Motor neuron (in vitro differentiated cells): ENCODE data around the gene MYADML2. TPM values are rescaled to one million over a fixed set of nuclear protein-coding genes. Genes with fewer than 3 reads are reported as not detected.
"Not testable (repeated sequence)": the region's sequence is repeated elsewhere in the genome, so short reads cannot be mapped to it uniquely, and the experiment has no call there.

Experiments
- ATAC-seq, 8 experiments: fragments of 200-7000 bp; cut with Tn5 transposase; replicated peaks in 6 of 8; 2 replicates each; pipeline ENCODE4 v1.8.0; 2021; ENCODE audit warnings: mild to moderate bottlenecking in 8 of 8, moderate library complexity in 8 of 8
- H3K27ac ChIP-seq, 2 donors: fragments of 250-450 bp; sonication (Bioruptor Pico); 2 replicates each; pipeline ENCODE4 v1.9.0; 2021; ENCODE audit warnings: antibody characterized with exemption in 2 of 2, mild to moderate bottlenecking in 2 of 2, moderate library complexity in 1 of 2
- H3K4me1 ChIP-seq, 2 donors: fragments of 250-450 bp; sonication (Bioruptor Pico); replicated peaks in 1 of 2; 2 replicates each; pipeline ENCODE4 v1.6.1; 2021; ENCODE audit warnings: antibody characterized with exemption in 2 of 2, mild to moderate bottlenecking in 2 of 2, moderate library complexity in 1 of 2
- H3K4me3 ChIP-seq, 5 donors: fragments of 250-450 bp; sonication (Bioruptor Pico); 2 replicates each; pipeline ENCODE4 v1.9.0; 2021; ENCODE audit warnings: antibody characterized with exemption in 5 of 5, mild to moderate bottlenecking in 5 of 5, moderate library complexity in 4 of 5
- WGBS, 10 experiments: fragments of 450-650 bp; shearing (Covaris generic); methylation state at CpG; one replicate each; pipeline ENCODE4 v1.0.0; 2022; 5-methylcytosine and 5-hydroxymethylcytosine counted together
- in situ Hi-C, 9 experiments: fragments of 400-800 bp; cut with MboI; loops; one replicate each; pipeline ENCODE4 v1.15.0; 2021; ENCODE audit warnings: low sequenced_read_pairs in 9 of 9, low pct_unique_long_range_greater_than_20kb in 2 of 9; ENCODE audit not compliant: unreplicated experiment in 9 of 9
- total RNA-seq, 8 experiments: library from RNA; unstranded; fragments of 300-600 nt; gene quantifications; 2 replicates each; pipeline versions ENCODE4 v1.2.3 to v1.2.4, GENCODE V29; 2022

The MYADML2 gene
- total RNA-seq, 8 experiments from 2014 or later = 0.10 to 1.4 (median 0.47) TPM

GRCh38 chr17:81960130-81960958, 13.3 kb upstream of the MYADML2 start:
- Histone ChIP-seq H3K4me3 (peak overlapping the region; percentile 22 to 36 (median 28)), H3K27ac (no peak overlapping the region), H3K4me1 (peaks cover 17 to 27% of the 10 kb centered on the region in 2 donors)
- in situ Hi-C loops = no loop called here
- 4% methylated on average over 21 of the region's 98 CpGs; no CpG with 5 or more reads in 9 of the 10 experiments for WGBS, 10 experiments
- ATAC-seq = peak in 2 of 8 experiments; percentile 2 to 6

- WGBS, 10 experiments = 0% methylated on average over 3 of the region's 112 CpGs; no CpG with 5 or more reads in 9 of the 10 experiments
- Histone ChIP-seq H3K27ac (no peak overlapping the region), H3K4me3 (peak overlapping the region; percentile 22 to 36 (median 28)), H3K4me1 (peaks cover 19 to 30% of the 10 kb centered on the region in 2 donors)
- in situ Hi-C loops = no loop called here
- peak; percentile 81 to 91 (median 88) for ATAC-seq
These were observed 12.5 kb upstream of the MYADML2 start for GRCh38 chr17:81959362-81960129.

GRCh38 chr17:81958633-81959342, 11.8 kb upstream of the MYADML2 start:
- Histone ChIP-seq H3K4me1 (peaks cover 19 to 30% of the 10 kb centered on the region in 2 donors), H3K4me3 (peak overlapping the region in 2 of 5 donors; percentile 23 to 29), H3K27ac (no peak overlapping the region)
- in situ Hi-C loops = no loop called here
- 47 to 83% (median 67%) methylated on average over 1 to 5 of the region's 15 CpGs; no CpG with 5 or more reads in 2 of the 10 experiments for WGBS, 10 experiments
- no peak for ATAC-seq

GRCh38 chr17:81957691-81958432, 10.8 kb upstream of the MYADML2 start:
- peaks cover 19 to 30% of the 10 kb centered on the region in 2 donors for H3K4me1 ChIP-seq
- ATAC-seq = no peak
- H3K27ac ChIP-seq = no peak overlapping the region
- in situ Hi-C loops = no loop called here
- 37 to 100% (median 80%) methylated on average over 1 to 6 of the region's 19 CpGs; no CpG with 5 or more reads in 5 of the 10 experiments for WGBS, 10 experiments
- H3K4me3 ChIP-seq = no peak overlapping the region

DNA sequence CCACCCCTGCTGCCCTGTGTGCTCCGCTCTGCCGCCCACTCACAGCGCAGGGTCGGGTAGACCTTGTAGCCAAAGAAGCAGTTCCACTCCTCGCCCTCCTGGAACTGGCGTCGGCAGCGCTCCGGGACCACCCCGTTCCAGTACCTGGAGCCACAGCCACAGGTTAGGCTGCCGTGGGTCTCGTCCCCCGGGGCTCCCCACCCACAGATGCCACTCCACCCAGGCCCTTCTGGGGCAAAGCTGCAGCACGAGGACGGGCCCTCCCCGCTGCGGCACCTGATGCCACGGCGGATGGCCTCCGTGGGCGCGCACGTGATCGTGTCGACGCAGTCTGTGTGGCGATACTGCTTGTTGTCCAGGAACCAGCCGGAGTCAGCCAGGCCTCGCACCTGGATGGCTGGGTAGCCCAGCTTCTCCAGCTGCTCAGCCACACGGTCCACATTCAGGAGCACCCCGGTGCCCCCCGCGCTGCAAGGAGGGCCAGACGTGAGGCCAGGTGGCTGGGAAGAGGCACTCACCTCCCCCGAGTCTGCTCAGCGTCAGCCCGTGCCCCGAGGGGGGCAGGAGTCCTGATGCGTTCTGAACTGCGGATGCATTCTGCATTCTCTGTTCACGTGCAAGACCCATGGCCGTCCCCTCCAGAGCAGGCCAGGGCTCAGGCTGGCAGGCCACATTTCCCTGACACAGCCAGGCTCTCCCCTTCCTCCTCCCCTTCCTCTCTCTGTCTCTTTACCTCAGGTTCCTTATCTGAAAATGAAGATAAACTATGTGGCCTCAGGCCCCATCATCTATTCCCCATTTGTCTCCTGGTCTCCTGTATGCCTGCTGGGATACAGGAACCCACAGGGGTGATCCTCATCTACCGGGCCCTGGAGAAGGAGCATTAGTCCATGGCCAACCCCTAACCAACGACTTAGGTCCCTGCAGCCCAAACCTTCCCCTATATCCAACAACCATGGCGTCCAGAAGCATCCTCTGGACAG, 9.9 kb upstream of the MYADML2 start:
- H3K4me3 ChIP-seq = no peak overlapping the region
- peaks cover 19 to 30% of the 10 kb centered on the region in 2 donors for H3K4me1 ChIP-seq
- WGBS, 10 experiments = 46 to 100% (median 77%) methylated on average over 1 to 11 of the region's 45 CpGs; no CpG with 5 or more reads in 1 of the 10 experiments
- peak overlapping the region in 1 of 2 donors; percentile 60 for H3K27ac ChIP-seq
- ATAC-seq = peak in 2 of 8 experiments; percentile 5 to 21
- in situ Hi-C loops = no loop called here

GRCh38 chr17:81955756-81956544, 8.9 kb upstream of the MYADML2 start:
- WGBS, 10 experiments = 33 to 87% (median 85%) methylated on average over 1 to 4 of the region's 13 CpGs; no CpG with 5 or more reads in 7 of the 10 experiments
- peak overlapping the region in 1 of 2 donors; percentile 60 for H3K27ac ChIP-seq
- H3K4me3 ChIP-seq = no peak overlapping the region
- in situ Hi-C loops = no loop called here
- peaks cover 19 to 26% of the 10 kb centered on the region in 2 donors for H3K4me1 ChIP-seq
- ATAC-seq = no peak

DNA sequence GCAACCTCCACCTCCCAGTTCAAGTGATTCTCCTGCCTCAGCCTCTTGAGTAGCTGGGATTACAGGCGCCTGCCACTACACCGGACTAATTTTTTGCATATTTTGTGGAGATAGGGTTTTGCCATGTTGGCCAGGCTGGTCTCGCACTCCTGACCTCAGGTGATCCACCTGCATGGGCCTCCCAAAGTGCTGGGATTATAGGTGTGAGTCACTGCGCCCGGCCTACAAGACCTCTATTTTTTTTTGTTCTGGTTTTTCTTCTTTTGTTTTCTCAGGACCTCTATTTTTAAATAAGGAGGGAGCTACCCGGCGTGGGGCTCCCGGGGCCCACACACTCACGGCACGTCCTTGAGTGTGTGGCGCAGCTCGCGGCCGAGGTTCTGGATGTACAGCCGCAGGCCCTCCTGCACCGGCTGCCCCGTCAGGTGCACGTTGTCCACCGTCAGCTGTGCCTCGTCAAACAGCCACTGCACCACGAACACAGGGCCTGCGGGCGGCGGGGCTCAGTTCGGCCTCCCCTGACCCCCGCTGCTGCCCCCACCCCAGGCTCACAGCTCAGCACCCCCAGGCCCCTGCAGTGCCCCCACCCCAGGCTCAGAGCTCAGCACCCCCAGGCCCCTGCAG, 8.1 kb upstream of the MYADML2 start:
- no peak for ATAC-seq
- in situ Hi-C loops = no loop called here
- peaks cover 19 to 26% of the 10 kb centered on the region in 2 donors for H3K4me1 ChIP-seq
- WGBS, 10 experiments = 43 to 100% (median 83%) methylated on average over 2 to 10 of the region's 26 CpGs; no CpG with 5 or more reads in 5 of the 10 experiments
- no peak overlapping the region for H3K27ac ChIP-seq
- H3K4me3 ChIP-seq = no peak overlapping the region

DNA sequence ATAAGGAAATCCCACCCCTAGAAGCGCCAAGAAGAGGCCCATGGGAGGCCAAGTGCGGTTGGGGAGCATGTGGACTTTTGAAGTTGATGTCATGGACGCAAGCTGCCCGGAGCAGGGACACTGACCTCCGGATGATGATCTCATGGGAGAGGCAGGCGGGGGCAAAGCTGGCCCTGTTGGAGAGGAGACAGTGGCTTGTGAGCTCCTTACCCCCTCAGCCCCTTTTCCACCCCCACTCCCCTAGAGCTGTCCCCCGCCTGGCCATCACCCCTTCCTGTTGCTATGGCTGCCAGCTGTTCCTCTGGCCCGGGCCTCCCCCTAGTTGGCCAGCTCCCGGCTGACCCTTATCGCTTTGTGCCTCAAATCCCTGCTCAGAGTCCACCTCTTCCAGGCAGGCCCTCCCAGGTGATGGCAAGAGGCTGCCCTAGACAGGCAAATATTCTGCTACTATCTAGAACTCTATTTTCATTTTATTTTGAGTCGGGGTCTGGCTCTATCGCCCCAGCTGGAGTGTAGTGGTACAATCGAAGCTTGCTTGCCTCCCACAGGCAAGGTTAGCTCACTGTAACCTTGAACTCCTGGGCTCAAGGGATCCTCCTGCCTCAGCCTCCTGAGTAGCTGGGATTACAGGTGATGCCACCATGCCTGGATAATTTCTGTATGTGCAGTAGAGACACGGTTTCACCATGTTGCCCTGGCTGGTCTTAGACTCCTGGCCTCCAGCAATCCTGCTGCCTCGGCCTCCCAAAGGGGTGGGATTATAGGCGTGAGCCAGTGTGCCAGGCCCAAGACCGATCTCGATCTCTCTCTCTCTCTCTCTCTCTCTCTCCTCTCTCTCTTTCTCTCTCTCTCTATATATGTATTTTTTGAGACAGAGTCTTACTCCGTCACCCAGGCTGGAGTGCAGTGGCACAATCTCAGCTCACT, 7.4 kb upstream of the MYADML2 start:
- peak in 2 of 8 experiments; percentile 33 to 42 for ATAC-seq

GRCh38 chr17:81953443-81953842, 6.4 kb upstream of the MYADML2 start:
- peaks cover 19% of the 10 kb centered on the region in 2 donors for H3K4me1 ChIP-seq
- 83% methylated on average over 3 of the region's 5 CpGs; no CpG with 5 or more reads in 9 of the 10 experiments for WGBS, 10 experiments
- H3K4me3 ChIP-seq, H3K27ac ChIP-seq, ATAC-seq, in situ Hi-C loops: not testable (repeated sequence)

More for the DNA sequence above, 7.4 kb upstream of the MYADML2 start:
- H3K4me3 ChIP-seq = no peak overlapping the region
- in situ Hi-C loops = no loop called here
- 73 to 100% (median 82%) methylated on average over 1 to 4 of the region's 19 CpGs; no CpG with 5 or more reads in 4 of the 10 experiments for WGBS, 10 experiments
- no peak overlapping the region for H3K27ac ChIP-seq
- H3K4me1 ChIP-seq = peaks cover 19 to 21% of the 10 kb centered on the region in 2 donors
